ENCODE measurements around the gene PIGM.

Gene PIGM

GRCh38 chr1:160031365-160032164 is at the start of gene PIGM:
PIGM (minus strand) TSS chr1:160031990; CDS start chr1:160031739, 251 bp downstream.
- peak; percentile 90 for DNase-seq (ENCODE audit: low read depth)

- peak; percentile 90 for DNase-seq (ENCODE audit: low read depth)
Observed at GRCh38 chr1:160081261-160081936, 49.6 kb upstream of the PIGM start, which contains the start of gene KCNJ9. KCNJ9 (plus strand) TSS chr1:160081538; CDS start chr1:160084031, 2,493 bp downstream.

- no peak for DNase-seq (ENCODE audit: low read depth)
Observed at GRCh38 chr1:160080381-160081100, 48.8 kb upstream of the PIGM start.

- no peak for DNase-seq (ENCODE audit: low read depth)
Observed at GRCh38 chr1:160079448-160079847, 47.7 kb upstream of the PIGM start.

- peak; percentile 49 for DNase-seq (ENCODE audit: low read depth)
Observed at GRCh38 chr1:160078512-160079195, 46.9 kb upstream of the PIGM start.

- no peak for DNase-seq (ENCODE audit: low read depth)
Observed at GRCh38 chr1:160077486-160077885, 45.7 kb upstream of the PIGM start.

- DNase-seq (ENCODE audit: low read depth) = peak; percentile 39
Observed at GRCh38 chr1:160076295-160076694, 44.5 kb upstream of the PIGM start.

- no peak for DNase-seq (ENCODE audit: low read depth)
Observed at GRCh38 chr1:160075836-160076235, 44.0 kb upstream of the PIGM start.

- DNase-seq (ENCODE audit: low read depth) = no peak
Observed at GRCh38 chr1:160074865-160075264, 43.1 kb upstream of the PIGM start.

GRCh38 chr1:160071289-160071688 is 39.5 kb upstream of the PIGM start:
- no peak for DNase-seq (ENCODE audit: low read depth)

- DNase-seq (ENCODE audit: low read depth) = peak; percentile 67
Observed at GRCh38 chr1:160070243-160071163, 38.7 kb upstream of the PIGM start.

GRCh38 chr1:160069460-160070231 is 37.9 kb upstream of the PIGM start, which contains the start of gene KCNJ10:
KCNJ10 (minus strand) TSS chr1:160070160; CDS start chr1:160042532, 27,628 bp downstream.
- DNase-seq (ENCODE audit: low read depth) = no peak

GRCh38 chr1:160068225-160068624 is 36.4 kb upstream of the PIGM start:
- no peak for DNase-seq (ENCODE audit: low read depth)

- no peak for DNase-seq (ENCODE audit: low read depth)
Observed at GRCh38 chr1:160066829-160067745, 35.3 kb upstream of the PIGM start.

GRCh38 chr1:160064746-160065145 is 33.0 kb upstream of the PIGM start:
- DNase-seq (ENCODE audit: low read depth) = no peak

GRCh38 chr1:160064164-160064563 is 32.4 kb upstream of the PIGM start:
- DNase-seq (ENCODE audit: low read depth) = no peak

GRCh38 chr1:160063176-160063575 is 31.4 kb upstream of the PIGM start:
- no peak for DNase-seq (ENCODE audit: low read depth)

GRCh38 chr1:160062230-160062532 is 30.4 kb upstream of the PIGM start:
- no peak for DNase-seq (ENCODE audit: low read depth)
